PC-9 (cell line): ENCODE data around the gene HOXB3. TPM values are rescaled to one million over a fixed set of nuclear protein-coding genes. Genes with fewer than 3 reads are reported as not detected.

ENCODE experiments used
- BruUV-seq: library from RNA; stranded (reverse); fragments of 400-500 nt; replicated peaks from 2 replicates; lab custom pipeline; 2021; lab: Mats Ljungman, UMichigan
- CTCF ChIA-PET: fragments of 300-600 bp; sonication (Branson Sonifier 250); formaldehyde crosslinking; loops from one replicate; lab custom pipeline; 2022; ENCODE audit warnings: antibody characterized with exemption; lab: Charles Lee
- POLR2A ChIA-PET: fragments of 300-600 bp; sonication (Branson Sonifier 250); formaldehyde crosslinking; loops from one replicate; lab custom pipeline; 2022; ENCODE audit warnings: antibody characterized with exemption; ENCODE audit not compliant: unreplicated experiment; lab: Charles Lee
- DNase-seq, 2 experiments: peaks; one replicate each; pipeline versions ENCODE4 v3.0.0 to v3.0.0-alpha.2; 2015 to 2022; ENCODE audit warnings: mixed read lengths in 1 of 2
- H2AFZ ChIP-seq: fragments of 200-600 bp; sonication (generic); 2 replicates; pipeline ENCODE4 v1.8.1; 2017; ENCODE audit warnings: antibody characterized with exemption
- H3F3A ChIP-seq: fragments of 200-600 bp; sonication (generic); 2 replicates; pipeline ENCODE4 v1.8.1; 2017; ENCODE audit warnings: antibody characterized with exemption, mild to moderate bottlenecking, low read depth; ENCODE audit not compliant: insufficient read depth
- H3K27ac ChIP-seq: fragments of 200-600 bp; sonication (generic); 2 replicates; pipeline ENCODE4 v1.6.1; 2016; ENCODE audit warnings: mixed run types
- H3K27me3 ChIP-seq: fragments of 200-600 bp; sonication (generic); 2 replicates; pipeline ENCODE4 v1.6.1; 2016; ENCODE audit warnings: low read depth, mixed run types; ENCODE audit not compliant: insufficient read depth
- H3K36me3 ChIP-seq: fragments of 200-600 bp; sonication (generic); 2 replicates; pipeline ENCODE4 v1.6.1; 2016; ENCODE audit warnings: low read depth, mixed run types
- H3K4me1 ChIP-seq: fragments of 200-600 bp; sonication (generic); replicated peaks from 2 replicates; pipeline ENCODE4 v1.6.1; 2016; ENCODE audit warnings: mixed run types; ENCODE audit not compliant: insufficient read depth
- H3K4me2 ChIP-seq: fragments of 200-600 bp; sonication (generic); 2 replicates; pipeline ENCODE4 v1.6.1; 2017; ENCODE audit warnings: mixed run types
- H3K4me3 ChIP-seq: fragments of 200-600 bp; sonication (generic); 2 replicates; pipeline ENCODE4 v1.6.1; 2016; ENCODE audit warnings: mixed run types
- H3K79me2 ChIP-seq: fragments of 200-600 bp; sonication (generic); 2 replicates; pipeline ENCODE4 v1.6.1; 2017; ENCODE audit warnings: low read depth, mixed run types
- H3K9me2 ChIP-seq: fragments of 200-600 bp; sonication (generic); 2 replicates; pipeline ENCODE4 v1.8.1; 2017; ENCODE audit warnings: mild to moderate bottlenecking; ENCODE audit not compliant: insufficient read depth
- H3K9me3 ChIP-seq: fragments of 200-600 bp; sonication (generic); 2 replicates; pipeline ENCODE4 v1.8.1; 2016; ENCODE audit warnings: low read depth; ENCODE audit not compliant: insufficient read depth
- H4K20me1 ChIP-seq: fragments of 200-600 bp; sonication (generic); 2 replicates; pipeline ENCODE4 v1.8.1; 2017; ENCODE audit not compliant: insufficient read depth
- EZH2 ChIP-seq: fragments of 200-600 bp; sonication (generic); IDR thresholded peaks from 2 replicates; pipeline ENCODE4 v1.8.0; 2017; ENCODE audit warnings: antibody characterized with exemption, low read depth
- intact Hi-C: fragments of 100-400 bp; cut with micrococcal nuclease; formaldehyde crosslinking; loops from one replicate; pipeline ENCODE4 v1.10.0; 2022; ENCODE audit not compliant: unreplicated experiment
- total RNA-seq: library from RNA; stranded (reverse); gene quantifications from 2 replicates; pipeline ENCODE4 v1.2.3, GENCODE V29; 2021
- TF ChIP-seq, protein P1 (sequence below): fragments of 200-600 bp; sonication (generic); conservative IDR thresholded peaks from 2 replicates; pipeline ENCODE4 v1.6.1; 2017; ENCODE audit warnings: mixed run types, antibody characterized with exemption, mild to moderate bottlenecking, moderate library complexity

The HOXB3 gene
- total RNA-seq, 1 experiment from 2014 or later: 19.1 TPM

DNA sequence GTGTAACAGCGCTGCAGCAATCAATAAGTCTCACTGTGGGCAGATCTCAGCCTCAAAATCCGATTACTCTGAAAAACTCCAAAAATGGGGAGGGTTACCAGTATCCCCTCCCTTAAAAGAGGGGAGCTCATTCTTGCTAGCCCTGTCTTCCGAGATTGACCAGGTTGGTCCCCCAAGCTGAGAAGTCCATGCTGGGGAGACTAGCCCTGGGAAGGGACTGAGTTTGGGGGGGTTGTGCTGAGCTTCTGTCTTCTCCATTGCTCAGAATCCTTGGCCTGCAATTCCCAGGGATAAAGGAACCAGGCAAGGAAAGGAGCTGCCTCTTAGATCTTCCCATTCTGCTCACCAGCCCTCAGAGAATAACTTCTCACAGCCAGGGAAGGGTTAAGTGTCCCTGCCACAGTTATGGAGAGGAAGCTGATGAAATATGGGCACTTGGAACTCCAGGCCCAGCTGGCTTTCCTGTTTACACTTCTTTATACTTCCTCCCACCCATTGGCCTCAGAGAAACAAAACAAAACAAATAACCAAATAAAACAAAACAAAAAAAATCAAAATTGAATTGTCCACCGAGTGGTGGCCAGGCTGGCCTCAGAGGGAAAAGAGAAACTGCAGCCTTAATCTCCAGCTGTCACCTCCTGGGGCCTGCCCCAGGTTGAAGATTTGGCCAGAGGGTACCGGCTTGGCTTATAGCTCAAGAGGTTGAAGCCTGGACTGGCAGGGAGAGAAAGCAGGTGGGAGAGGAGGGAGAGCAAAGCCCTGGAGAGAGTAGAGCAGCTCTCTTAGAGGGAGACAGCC is 2.6 kb downstream of the HOXB3 start:
- Histone ChIP-seq H3K9me2 (no peaks in the 10 kb centered on the region), H3K27ac (peak overlapping the region; percentile 23; the same call in 1 of the 2 replicates), H4K20me1 (no peaks in the 10 kb centered on the region), H3K9me3 (no peaks in the 10 kb centered on the region), H3F3A (peaks cover 13% of the 10 kb centered on the region; the same call in 1 of the 2 replicates), H3K4me2 (no peak overlapping the region; the same call in 1 of the 2 replicates), H3K27me3 (no peaks in the 10 kb centered on the region), H3K79me2 (0 out of 2 replicates have a peak, but pooled peaks cover 5% of the 10 kb centered on the region), H2AFZ (no peak overlapping the region), H3K4me1 (peaks cover 12% of the 10 kb centered on the region), H3K36me3 (no peaks in the 10 kb centered on the region; the same call in 1 of the 2 replicates), H3K4me3 (no peak overlapping the region)
- POLR2A ChIA-PET: interaction anchor here (0.6 kb wide), 1 partner anchor 22 kb away, joined by 7 read pairs; no protein-coding TSS in a partner anchor
- no TSS peak for BruUV-seq
- intact Hi-C loops: loop anchor here (1.0 kb wide), 1 partner anchor 26 kb away; no protein-coding TSS in a partner anchor
- TF ChIP-seq EZH2: no peak
- TF ChIP-seq, protein P1, sequence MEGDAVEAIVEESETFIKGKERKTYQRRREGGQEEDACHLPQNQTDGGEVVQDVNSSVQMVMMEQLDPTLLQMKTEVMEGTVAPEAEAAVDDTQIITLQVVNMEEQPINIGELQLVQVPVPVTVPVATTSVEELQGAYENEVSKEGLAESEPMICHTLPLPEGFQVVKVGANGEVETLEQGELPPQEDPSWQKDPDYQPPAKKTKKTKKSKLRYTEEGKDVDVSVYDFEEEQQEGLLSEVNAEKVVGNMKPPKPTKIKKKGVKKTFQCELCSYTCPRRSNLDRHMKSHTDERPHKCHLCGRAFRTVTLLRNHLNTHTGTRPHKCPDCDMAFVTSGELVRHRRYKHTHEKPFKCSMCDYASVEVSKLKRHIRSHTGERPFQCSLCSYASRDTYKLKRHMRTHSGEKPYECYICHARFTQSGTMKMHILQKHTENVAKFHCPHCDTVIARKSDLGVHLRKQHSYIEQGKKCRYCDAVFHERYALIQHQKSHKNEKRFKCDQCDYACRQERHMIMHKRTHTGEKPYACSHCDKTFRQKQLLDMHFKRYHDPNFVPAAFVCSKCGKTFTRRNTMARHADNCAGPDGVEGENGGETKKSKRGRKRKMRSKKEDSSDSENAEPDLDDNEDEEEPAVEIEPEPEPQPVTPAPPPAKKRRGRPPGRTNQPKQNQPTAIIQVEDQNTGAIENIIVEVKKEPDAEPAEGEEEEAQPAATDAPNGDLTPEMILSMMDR: no peak
- CTCF ChIA-PET: interaction anchor here (0.8 kb wide), 1 partner anchor 70 kb away, joined by 10 read pairs; no protein-coding TSS in a partner anchor
- DNase-seq: no peak

DNA sequence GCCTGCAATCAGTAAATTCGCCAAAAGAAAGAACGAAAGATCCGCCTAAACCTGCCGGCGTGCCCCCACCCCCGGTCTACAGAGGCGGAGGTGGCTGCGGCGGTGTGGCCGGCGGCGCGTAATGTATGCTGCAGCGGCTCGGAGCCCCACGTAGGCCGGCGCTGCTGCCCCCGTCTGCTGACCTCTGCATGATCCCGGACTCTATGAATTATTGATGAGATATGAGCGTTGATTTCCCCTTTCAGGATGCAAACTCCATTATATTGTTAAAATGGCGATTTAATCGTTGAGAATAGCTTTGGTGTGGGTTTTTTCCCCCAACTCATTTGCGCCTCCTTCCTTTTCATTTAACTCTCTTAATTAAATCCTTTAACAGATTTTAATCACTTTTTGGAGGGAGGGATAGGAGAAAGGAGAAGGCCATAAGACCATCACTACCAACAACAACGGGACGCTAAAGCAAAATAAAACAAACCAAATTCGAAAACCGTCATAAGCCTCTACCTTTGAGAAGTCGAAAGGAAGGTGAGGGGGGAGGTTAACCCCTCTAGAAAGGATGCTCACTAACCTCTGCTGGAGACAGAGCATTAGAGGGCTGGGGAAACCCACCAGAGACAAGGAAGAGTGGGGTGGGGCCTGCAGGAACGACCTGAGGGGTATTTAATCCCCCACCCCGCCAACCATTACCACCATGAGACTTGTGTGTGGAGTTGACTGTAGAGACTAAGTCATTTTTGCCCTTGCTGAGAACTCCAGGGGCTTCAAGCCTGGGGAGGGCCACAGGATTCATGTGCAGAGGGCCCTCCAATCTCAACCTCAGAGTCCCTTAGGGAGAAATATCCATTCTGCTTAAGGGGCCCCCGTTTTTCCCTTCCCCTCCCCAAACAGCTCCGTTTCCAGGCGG is 3.4 kb downstream of the HOXB3 start:
- ChIA-PET POLR2A (interaction anchor here (0.6 kb wide), 1 partner anchor 23 kb away, joined by 7 read pairs; no protein-coding TSS in a partner anchor), CTCF (interaction anchor here (0.8 kb wide), 1 partner anchor 69 kb away, joined by 10 read pairs; no protein-coding TSS in a partner anchor)
- no peaks in the 10 kb centered on the region for H3K36me3 ChIP-seq
- peaks cover 13% of the 10 kb centered on the region; the same call in 1 of the 2 replicates for H3F3A ChIP-seq
- H3K4me1 ChIP-seq: peaks cover 12% of the 10 kb centered on the region
- no peaks in the 10 kb centered on the region for H3K9me3 ChIP-seq
- DNase-seq: no peak
- H3K27me3 ChIP-seq: no peaks in the 10 kb centered on the region
- H3K9me2 ChIP-seq: no peaks in the 10 kb centered on the region
- 0 out of 2 replicates have a peak, but pooled peaks cover 5% of the 10 kb centered on the region for H3K79me2 ChIP-seq
- H3K4me2 ChIP-seq: peak overlapping the region; percentile 98
- TF ChIP-seq, protein P1: no peak
- no peak for TF ChIP-seq EZH2
- no peak overlapping the region for H3K27ac ChIP-seq
- peak overlapping the region; percentile 67; the same call in 1 of the 2 replicates for H3K4me3 ChIP-seq
- intact Hi-C loops: loop anchor here (1.0 kb wide), 1 partner anchor 27 kb away; no protein-coding TSS in a partner anchor
- no TSS peak for BruUV-seq
- no peaks in the 10 kb centered on the region for H4K20me1 ChIP-seq
- no peak overlapping the region for H2AFZ ChIP-seq
